Psoas muscle (tissue), 8 donors: ENCODE data around the gene SPRED3. TPM values are rescaled to one million over a fixed set of nuclear protein-coding genes. Genes with fewer than 3 reads are reported as not detected.
A peak's percentile ranks its signal among the peaks of the same experiment; 100 is the strongest.

Experiments used
- ATAC-seq, 4 donors: fragments of 200-7000 bp; cut with Tn5 transposase; one replicate each; pipeline ENCODE4 v1.9.1; 2020; ENCODE audit warnings: moderate library complexity in 3 of 4, mild to moderate bottlenecking in 2 of 4
- DNase-seq, 2 donors: peaks; one replicate each; pipeline ENCODE4 v3.0.0-alpha.2; 2020
- H3K27ac ChIP-seq: fragments of 200-600 bp; one replicate; pipeline ENCODE4 v1.8.0; 2022
- H3K27me3 ChIP-seq, 3 donors: fragments of 200-600 bp in 1 of 3; one replicate each; pipeline versions ENCODE4 v1.6.1 to v1.8.0; 2013 to 2022; ENCODE audit warnings: low read length in 2 of 3, mild to moderate bottlenecking in 2 of 3, moderate library complexity in 1 of 3; ENCODE audit not compliant: insufficient read depth in 3 of 3
- H3K36me3 ChIP-seq, 2 donors: fragments of 200-600 bp in 1 of 2; one replicate each; pipeline versions ENCODE4 v1.6.1 to v1.8.0; 2013 to 2022; ENCODE audit warnings: low read depth in 1 of 2, mild to moderate bottlenecking in 1 of 2, moderate library complexity in 1 of 2; ENCODE audit not compliant: insufficient read depth in 1 of 2
- H3K4me1 ChIP-seq: fragments of 200-600 bp; one replicate; pipeline ENCODE4 v1.8.0; 2022
- H3K4me3 ChIP-seq: fragments of 200-600 bp; one replicate; pipeline ENCODE4 v1.8.0; 2022; ENCODE audit warnings: mild to moderate bottlenecking
- H3K9me3 ChIP-seq: fragments of 200-600 bp; one replicate; pipeline ENCODE4 v1.8.0; 2022
- CTCF ChIP-seq: fragments of 200-600 bp; IDR thresholded peaks from one replicate; pipeline ENCODE4 v1.8.0; 2022; ENCODE audit warnings: antibody characterized with exemption
- WGBS, 3 donors: extraction: QIAGEN DNeasy Blood & Tissue Kit; methylation state at CpG; one replicate each; pipeline versions ENCODE4 v1.1.6 to v1.1.7; 2013; 5-methylcytosine and 5-hydroxymethylcytosine counted together
- intact Hi-C, 2 donors: fragments of 100-400 bp; cut with DNase I; formaldehyde crosslinking; loops; one replicate each; pipeline versions ENCODE4 v1.11.0 to v1.14.2; 2022
- polyA plus RNA-seq, 3 donors: library from polyadenylated mRNA; stranded (reverse); fragments of 200-250 nt; gene quantifications; one replicate each; pipeline ENCODE4 v1.2.3, GENCODE V29; 2013
- total RNA-seq, 4 donors: library from RNA; stranded (reverse); fragmentation: NEBNext Ultra II Directional in 2 of 4; extraction: Animal tissue kit (Norgen Biotek cat#: 25700) in 2 of 4; gene quantifications; one replicate each; pipeline versions ENCODE4 v1.2.1 to v1.2.4, GENCODE V29; 2021 to 2023
- donor health status: healthy with polysubstance abuse.
- donor health status: DM: no; HTN: no; CAD: no; lungs with moderate emphysema.
- donor health status: Bipolar disorder and iron deficiency.
- donor health status: healthy.
- donor health status: DM: yes; HTN: yes; CAD: no.
- donor health status: DM: no; HTN: no; CAD: no.
- donor health status: DM: no; HTN: no; CAD: no.
- donor health status: DM: yes; HTN: yes; CAD: no.

Gene SPRED3
- total and polyA plus RNA-seq, 7 donors = 0.01 to 2.1 (median 1.0) TPM

- Histone ChIP-seq H3K27me3 (peaks cover 0 to 5% (median 2%) of the 10 kb centered on the region in 3 donors), H3K27ac (no peak overlapping the region), H3K36me3 (no peaks in the 10 kb centered on the region), H3K9me3 (no peaks in the 10 kb centered on the region), H3K4me1 (peaks cover 8% of the 10 kb centered on the region), H3K4me3 (no peak overlapping the region)
- WGBS, 3 donors = 66 to 69% (median 67%) methylated on average over 6 of the region's 6 CpGs
- no peak for DNase-seq
- ATAC-seq = no peak
- intact Hi-C loops = loop anchor here in 1 of 2 donors (2.0 kb wide), 1 partner anchor 32 kb away; no protein-coding TSS in a partner anchor
- no peak for TF ChIP-seq CTCF
These were observed 17.4 kb upstream of the SPRED3 start for GRCh38 chr19:38371081-38371480.

GRCh38 chr19:38373907-38374331 lies 14.6 kb upstream of the SPRED3 start:
- peaks cover under 1 to 28% of the 10 kb centered on the region in 2 donors for H3K36me3 ChIP-seq
- intact Hi-C loops = loop anchor here in 1 of 2 donors (2.0 kb wide), 1 partner anchor 37 kb away; no protein-coding TSS in a partner anchor
- TF ChIP-seq CTCF = no peak
- WGBS, 3 donors = 50 to 64% (median 53%) methylated on average over 6 of the region's 6 CpGs
- H3K9me3 ChIP-seq = no peaks in the 10 kb centered on the region
- H3K4me1 ChIP-seq = peaks cover 28% of the 10 kb centered on the region
- peak overlapping the region; percentile 99 for H3K27ac ChIP-seq
- no peak for ATAC-seq
- no peak for DNase-seq
- no peaks in the 10 kb centered on the region for H3K27me3 ChIP-seq
- peak overlapping the region; percentile 94 for H3K4me3 ChIP-seq

GRCh38 chr19:38374332-38375097 lies 14.0 kb upstream of the SPRED3 start, which contains the start of gene PSMD8:
Gene PSMD8, plus strand, starts transcription at chr19:38374571. Its CDS starts 31 bp downstream, at chr19:38374602.
- Histone ChIP-seq H3K4me1 (peaks cover 28% of the 10 kb centered on the region), H3K4me3 (peak within 1 kb of the TSS; percentile 94), H3K9me3 (no peaks in the 10 kb centered on the region), H3K27me3 (no peaks in the 10 kb centered on the region), H3K36me3 (peaks cover 5 to 34% of the 10 kb centered on the region in 2 donors), H3K27ac (peak within 1 kb of the TSS; percentile 99)
- WGBS, 3 donors = 0 to 1% (median 1%) methylated on average over 65 of the region's 65 CpGs
- no peak for TF ChIP-seq CTCF
- ATAC-seq (peak; percentile 86 to 93 (median 90)), DNase-seq (peak; percentile 99)
- intact Hi-C loops = no loop called here

- intact Hi-C loops = no loop called here
- H3K4me3 ChIP-seq = peak overlapping the region; percentile 94
- peak overlapping the region; percentile 99 for H3K27ac ChIP-seq
- TF ChIP-seq CTCF = no peak
- H3K4me1 ChIP-seq = peaks cover 28% of the 10 kb centered on the region
- WGBS, 3 donors = 0 to 1% (median 1%) methylated on average over 18 of the region's 18 CpGs
- DNase-seq (no peak), ATAC-seq (peak; percentile 5 to 41 (median 17))
- no peaks in the 10 kb centered on the region for H3K9me3 ChIP-seq
- H3K36me3 ChIP-seq = peaks cover 8 to 40% of the 10 kb centered on the region in 2 donors
- H3K27me3 ChIP-seq = no peaks in the 10 kb centered on the region
These were observed 13.4 kb upstream of the SPRED3 start for GRCh38 chr19:38375098-38375493.
